CD4-positive, alpha-beta T cell treated with Interleukin-17A for 4 hours (primary cell): Measurements from ENCODE around the gene ARSK.

Source experiments
- DNase-seq: peaks from one replicate; pipeline ENCODE4 v3.0.0-alpha.2; 2020; ENCODE audit warnings: mixed read lengths

Gene ARSK

GRCh38 chr5:95554647-95555548 is at the start of gene ARSK, which contains the start of gene SKIC3:
Gene ARSK (plus strand): TSS chr5:95555101. CDS start chr5:95555279, 178 bp downstream.
Gene SKIC3 (minus strand): TSS chr5:95554977. CDS start chr5:95547150, 7,827 bp downstream.
- peak; percentile 93 for DNase-seq

- no peak for DNase-seq
Observed at GRCh38 chr5:95508550-95508949, 46.4 kb upstream of the ARSK start.

GRCh38 chr5:95511606-95512005 is 43.3 kb upstream of the ARSK start:
- DNase-seq = no peak

- no peak for DNase-seq
Observed at GRCh38 chr5:95518417-95518816, 36.5 kb upstream of the ARSK start.

GRCh38 chr5:95519151-95519550 is 35.8 kb upstream of the ARSK start:
- DNase-seq = no peak

GRCh38 chr5:95519681-95520080 is 35.2 kb upstream of the ARSK start:
- DNase-seq = no peak

- no peak for DNase-seq
Observed at GRCh38 chr5:95520206-95520605, 34.7 kb upstream of the ARSK start.

- no peak for DNase-seq
Observed at GRCh38 chr5:95524423-95524822, 30.5 kb upstream of the ARSK start.

- no peak for DNase-seq
Observed at GRCh38 chr5:95526871-95527270, 28.0 kb upstream of the ARSK start.

- no peak for DNase-seq
Observed at GRCh38 chr5:95528565-95528964, 26.3 kb upstream of the ARSK start.

- no peak for DNase-seq
Observed at GRCh38 chr5:95530416-95530815, 24.5 kb upstream of the ARSK start.

- no peak for DNase-seq
Observed at GRCh38 chr5:95531491-95531890, 23.4 kb upstream of the ARSK start.

GRCh38 chr5:95532415-95532814 is 22.5 kb upstream of the ARSK start:
- DNase-seq = no peak

GRCh38 chr5:95533106-95533505 is 21.8 kb upstream of the ARSK start:
- DNase-seq = no peak

GRCh38 chr5:95533761-95534160 is 21.1 kb upstream of the ARSK start:
- no peak for DNase-seq

- no peak for DNase-seq
Observed at GRCh38 chr5:95537501-95537900, 17.4 kb upstream of the ARSK start.

GRCh38 chr5:95543017-95543705 is 11.7 kb upstream of the ARSK start:
- no peak for DNase-seq

GRCh38 chr5:95549030-95549429 is 5.9 kb upstream of the ARSK start:
- no peak for DNase-seq

GRCh38 chr5:95554331-95554646 is 612 bp upstream of the ARSK start:
- no peak for DNase-seq

- DNase-seq = no peak
Observed at GRCh38 chr5:95555553-95555952, 652 bp downstream of the ARSK start.

GRCh38 chr5:95557841-95558240 is 2.9 kb downstream of the ARSK start:
- DNase-seq = no peak

GRCh38 chr5:95562282-95562681 is 7.4 kb downstream of the ARSK start:
- DNase-seq = no peak

- DNase-seq = no peak
Observed at GRCh38 chr5:95563367-95563766, 8.5 kb downstream of the ARSK start.

GRCh38 chr5:95564450-95564849 is 9.5 kb downstream of the ARSK start:
- no peak for DNase-seq
